Mesendoderm (in vitro differentiated cells): Measurements from ENCODE around the gene OPN1MW3.
"Not testable (repeated sequence)": the region's sequence is repeated elsewhere in the genome, so short reads cannot be mapped to it uniquely, and the experiment has no call there.

ENCODE experiments used
- DNase-seq: peaks from one replicate; pipeline ENCODE4 v3.0.0; 2013
- H2AK5ac ChIP-seq: 2 replicates; pipeline ENCODE4 v1.6.1; 2013; ENCODE audit warnings: low read length, inconsistent platforms
- H2BK120ac ChIP-seq: 2 replicates; pipeline ENCODE4 v1.6.1; 2013; ENCODE audit warnings: low read depth, mild to moderate bottlenecking, low read length, moderate library complexity, mixed read lengths
- H2BK15ac ChIP-seq: replicated peaks from 2 replicates; pipeline ENCODE4 v1.6.1; 2013; ENCODE audit warnings: low read depth, mild to moderate bottlenecking, moderate library complexity
- H2BK5ac ChIP-seq: 2 replicates; pipeline ENCODE4 v1.6.1; 2013; ENCODE audit warnings: low read length, inconsistent platforms
- H3K18ac ChIP-seq: 2 replicates; pipeline ENCODE4 v1.6.1; 2013; ENCODE audit warnings: mild to moderate bottlenecking, low read length, mixed read lengths
- H3K23ac ChIP-seq: one replicate; pipeline ENCODE4 v1.6.1; 2013; ENCODE audit warnings: low read length
- H3K27ac ChIP-seq: 2 replicates; pipeline ENCODE4 v1.5.1; 2013; ENCODE audit warnings: low read depth, mild to moderate bottlenecking, inconsistent platforms, low read length, moderate library complexity
- H3K27me3 ChIP-seq: 2 replicates; pipeline ENCODE4 v1.6.1; 2013; ENCODE audit warnings: low read length, control low read depth, mild to moderate bottlenecking, inconsistent platforms; ENCODE audit not compliant: insufficient read depth, poor library complexity
- H3K36me3 ChIP-seq: 2 replicates; pipeline ENCODE4 v1.6.1; 2013; ENCODE audit warnings: low read length, inconsistent platforms; ENCODE audit not compliant: control insufficient read depth, insufficient read depth
- H3K4ac ChIP-seq: one replicate; pipeline ENCODE4 v1.6.1; 2013; ENCODE audit warnings: low read depth, mild to moderate bottlenecking, low read length, moderate library complexity
- H3K4me1 ChIP-seq: 2 replicates; pipeline ENCODE4 v1.6.1; 2013; ENCODE audit warnings: low read depth, low read length, inconsistent platforms; ENCODE audit not compliant: control insufficient read depth
- H3K4me2 ChIP-seq: 2 replicates; pipeline ENCODE4 v1.6.1; 2013; ENCODE audit warnings: low read length
- H3K4me3 ChIP-seq: 2 replicates; pipeline ENCODE4 v1.5.1; 2013; ENCODE audit warnings: mild to moderate bottlenecking, low read length
- H3K56ac ChIP-seq: one replicate; pipeline ENCODE4 v1.6.1; 2013; ENCODE audit warnings: low read length
- H3K79me1 ChIP-seq: 2 replicates; pipeline ENCODE4 v1.6.1; 2013; ENCODE audit warnings: low read length, inconsistent platforms
- H3K79me2 ChIP-seq: 2 replicates; pipeline ENCODE4 v1.6.1; 2013; ENCODE audit warnings: mild to moderate bottlenecking, low read length; ENCODE audit not compliant: control insufficient read depth, insufficient read depth
- H3K9ac ChIP-seq: 2 replicates; pipeline ENCODE4 v1.6.1; 2013; ENCODE audit warnings: low read length, inconsistent platforms
- H4K5ac ChIP-seq: one replicate; pipeline ENCODE4 v1.6.1; 2013; ENCODE audit warnings: low read length
- H4K8ac ChIP-seq: one replicate; pipeline ENCODE4 v1.6.1; 2013; ENCODE audit warnings: low read depth, mild to moderate bottlenecking, control low read depth, low read length, moderate library complexity
- WGBS: extraction: QIAGEN DNeasy Blood & Tissue Kit; methylation state at CpG from one replicate; pipeline ENCODE4 v1.1.7; 2013; ENCODE audit warnings: low lambda C conversion rate, missing lambda C conversion rate; ENCODE audit not compliant: insufficient coverage; ENCODE audit errors: extremely low coverage; 5-methylcytosine and 5-hydroxymethylcytosine counted together

OPN1MW3 gene

GRCh38 chrX:154298312-154298711 is 40.9 kb downstream of the OPN1MW3 start:
- H4K8ac ChIP-seq, result no peak overlapping the region

GRCh38 chrX:154300816-154301215 is 43.4 kb downstream of the OPN1MW3 start:
- Histone ChIP-seq H3K23ac (no peak overlapping the region), H2BK120ac (no peak overlapping the region), H3K36me3 (no peaks in the 10 kb centered on the region), H4K8ac (no peak overlapping the region), H3K27me3 (no peaks in the 10 kb centered on the region), H3K56ac (no peak overlapping the region), H2AK5ac (no peak overlapping the region), H3K79me2 (no peaks in the 10 kb centered on the region), H3K4me1 (no peaks in the 10 kb centered on the region), H3K9ac (no peak overlapping the region), H3K4me3 (no peak overlapping the region), H3K27ac (no peak overlapping the region), H3K79me1 (no peaks in the 10 kb centered on the region), H4K5ac (no peak overlapping the region), H2BK15ac (no peak overlapping the region), H2BK5ac (no peak overlapping the region), H3K18ac (no peak overlapping the region), H3K4me2 (no peak overlapping the region), H3K4ac (no peak overlapping the region)
- no CpG with 5 or more reads among the region's 8 CpGs for WGBS
- no peak for DNase-seq

More at GRCh38 chrX:154298312-154298711, 40.9 kb downstream of the OPN1MW3 start:
- Histone ChIP-seq H3K79me2 (no peaks in the 10 kb centered on the region), H3K27ac (no peak overlapping the region), H3K79me1 (no peaks in the 10 kb centered on the region), H3K4ac (no peak overlapping the region), H3K56ac (no peak overlapping the region), H3K23ac (no peak overlapping the region), H3K36me3 (no peaks in the 10 kb centered on the region), H2BK5ac (no peak overlapping the region), H2BK120ac (no peak overlapping the region), H3K4me1 (no peaks in the 10 kb centered on the region), H2BK15ac (no peak overlapping the region), H4K5ac (no peak overlapping the region), H3K27me3 (no peaks in the 10 kb centered on the region), H3K4me3 (no peak overlapping the region), H3K18ac (no peak overlapping the region), H2AK5ac (no peak overlapping the region), H3K4me2 (no peak overlapping the region), H3K9ac (no peak overlapping the region)
- DNase-seq, result no peak
- no CpG with 5 or more reads among the region's 7 CpGs for WGBS

GRCh38 chrX:154302998-154303397 is 45.6 kb downstream of the OPN1MW3 start:
- H2BK5ac ChIP-seq, H3K79me1 ChIP-seq, H3K27me3 ChIP-seq, H3K4me2 ChIP-seq, H2BK15ac ChIP-seq, H3K4ac ChIP-seq, H3K9ac ChIP-seq, H3K23ac ChIP-seq, H2BK120ac ChIP-seq, H3K79me2 ChIP-seq, H3K4me1 ChIP-seq, H3K18ac ChIP-seq, H4K8ac ChIP-seq, H3K56ac ChIP-seq, H2AK5ac ChIP-seq, H3K4me3 ChIP-seq, H3K27ac ChIP-seq, DNase-seq, H3K36me3 ChIP-seq, H4K5ac ChIP-seq: not testable (repeated sequence)
- WGBS, result no CpG with 5 or more reads among the region's 7 CpGs

- no CpG with 5 or more reads among the region's 8 CpGs for WGBS
- H4K8ac ChIP-seq, result no peak overlapping the region
- H3K18ac ChIP-seq, result no peak overlapping the region
- no peak overlapping the region for H3K4me3 ChIP-seq
- no peak overlapping the region for H2BK120ac ChIP-seq
- H3K27me3 ChIP-seq, result no peaks in the 10 kb centered on the region
- H2BK5ac ChIP-seq, result no peak overlapping the region
- H3K9ac ChIP-seq, result no peak overlapping the region
- H3K79me2 ChIP-seq, result no peaks in the 10 kb centered on the region
- H3K36me3 ChIP-seq, result no peaks in the 10 kb centered on the region
- no peaks in the 10 kb centered on the region for H3K79me1 ChIP-seq
- H3K4me2 ChIP-seq, result no peak overlapping the region
- no peak overlapping the region for H4K5ac ChIP-seq
- H2BK15ac ChIP-seq, result no peak overlapping the region
- no peak overlapping the region for H3K23ac ChIP-seq
- no peak overlapping the region for H3K4ac ChIP-seq
- DNase-seq, result no peak
- H3K4me1 ChIP-seq, result no peaks in the 10 kb centered on the region
- H3K27ac ChIP-seq, result no peak overlapping the region
- H3K56ac ChIP-seq, result no peak overlapping the region
- H2AK5ac ChIP-seq, result no peak overlapping the region
These were observed 46.1 kb downstream of the OPN1MW3 start for GRCh38 chrX:154303476-154303875.

- no peak overlapping the region for H3K23ac ChIP-seq
- H3K18ac ChIP-seq, result no peak overlapping the region
- no peak overlapping the region for H3K4me3 ChIP-seq
- no peak overlapping the region for H2AK5ac ChIP-seq
- H2BK120ac ChIP-seq, result no peak overlapping the region
- WGBS, result no CpG with 5 or more reads among the region's 10 CpGs
- no peak overlapping the region for H4K8ac ChIP-seq
- H2BK15ac ChIP-seq, result no peak overlapping the region
- no peak for DNase-seq
- no peaks in the 10 kb centered on the region for H3K36me3 ChIP-seq
- H4K5ac ChIP-seq, result no peak overlapping the region
- H3K27me3 ChIP-seq, result no peaks in the 10 kb centered on the region
- no peaks in the 10 kb centered on the region for H3K4me1 ChIP-seq
- no peak overlapping the region for H3K4me2 ChIP-seq
- H3K27ac ChIP-seq, result no peak overlapping the region
- no peaks in the 10 kb centered on the region for H3K79me1 ChIP-seq
- H3K4ac ChIP-seq, result no peak overlapping the region
- no peak overlapping the region for H3K9ac ChIP-seq
- H2BK5ac ChIP-seq, result no peak overlapping the region
- H3K79me2 ChIP-seq, result no peaks in the 10 kb centered on the region
- H3K56ac ChIP-seq, result no peak overlapping the region
These were observed 47.5 kb downstream of the OPN1MW3 start for GRCh38 chrX:154304846-154305245.

GRCh38 chrX:154305541-154306205 is 48.3 kb downstream of the OPN1MW3 start:
- no CpG with 5 or more reads among the region's 11 CpGs for WGBS
- Histone ChIP-seq H3K79me1 (no peaks in the 10 kb centered on the region), H2AK5ac (no peak overlapping the region), H3K9ac (no peak overlapping the region), H2BK15ac (no peak overlapping the region), H3K4me3 (no peak overlapping the region), H3K4ac (no peak overlapping the region), H3K56ac (no peak overlapping the region), H3K4me1 (no peaks in the 10 kb centered on the region), H4K8ac (no peak overlapping the region), H3K27ac (no peak overlapping the region), H3K36me3 (no peaks in the 10 kb centered on the region), H2BK5ac (no peak overlapping the region), H3K23ac (no peak overlapping the region), H3K18ac (no peak overlapping the region), H4K5ac (no peak overlapping the region), H3K79me2 (no peaks in the 10 kb centered on the region), H3K27me3 (no peaks in the 10 kb centered on the region), H2BK120ac (no peak overlapping the region), H3K4me2 (no peak overlapping the region)
- DNase-seq, result no peak
